HL-60 (cell line): Measurements from ENCODE around the gene SPRR2D.

Experiments used
- CTCF ChIP-seq: IDR thresholded peaks from one replicate; pipeline ENCODE4 v1.5.1; 2011; ENCODE audit warnings: low read length, control low read depth, inconsistent platforms; ENCODE audit not compliant: insufficient read depth
- GABPA ChIP-seq: IDR thresholded peaks from 2 replicates; pipeline ENCODE4 v1.6.1; 2012; ENCODE audit warnings: low read depth
- POLR2AphosphoS5 ChIP-seq: IDR thresholded peaks from 2 replicates; pipeline ENCODE4 v1.6.1; 2012; ENCODE audit warnings: low read depth
- TF ChIP-seq, protein P1 (sequence below): IDR thresholded peaks from 2 replicates; pipeline ENCODE4 v1.6.1; 2012; ENCODE audit warnings: low read depth; ENCODE audit not compliant: insufficient replicate concordance

- TF ChIP-seq CTCF, result no peak
- no peak for TF ChIP-seq POLR2AphosphoS5
- TF ChIP-seq, protein P1, sequence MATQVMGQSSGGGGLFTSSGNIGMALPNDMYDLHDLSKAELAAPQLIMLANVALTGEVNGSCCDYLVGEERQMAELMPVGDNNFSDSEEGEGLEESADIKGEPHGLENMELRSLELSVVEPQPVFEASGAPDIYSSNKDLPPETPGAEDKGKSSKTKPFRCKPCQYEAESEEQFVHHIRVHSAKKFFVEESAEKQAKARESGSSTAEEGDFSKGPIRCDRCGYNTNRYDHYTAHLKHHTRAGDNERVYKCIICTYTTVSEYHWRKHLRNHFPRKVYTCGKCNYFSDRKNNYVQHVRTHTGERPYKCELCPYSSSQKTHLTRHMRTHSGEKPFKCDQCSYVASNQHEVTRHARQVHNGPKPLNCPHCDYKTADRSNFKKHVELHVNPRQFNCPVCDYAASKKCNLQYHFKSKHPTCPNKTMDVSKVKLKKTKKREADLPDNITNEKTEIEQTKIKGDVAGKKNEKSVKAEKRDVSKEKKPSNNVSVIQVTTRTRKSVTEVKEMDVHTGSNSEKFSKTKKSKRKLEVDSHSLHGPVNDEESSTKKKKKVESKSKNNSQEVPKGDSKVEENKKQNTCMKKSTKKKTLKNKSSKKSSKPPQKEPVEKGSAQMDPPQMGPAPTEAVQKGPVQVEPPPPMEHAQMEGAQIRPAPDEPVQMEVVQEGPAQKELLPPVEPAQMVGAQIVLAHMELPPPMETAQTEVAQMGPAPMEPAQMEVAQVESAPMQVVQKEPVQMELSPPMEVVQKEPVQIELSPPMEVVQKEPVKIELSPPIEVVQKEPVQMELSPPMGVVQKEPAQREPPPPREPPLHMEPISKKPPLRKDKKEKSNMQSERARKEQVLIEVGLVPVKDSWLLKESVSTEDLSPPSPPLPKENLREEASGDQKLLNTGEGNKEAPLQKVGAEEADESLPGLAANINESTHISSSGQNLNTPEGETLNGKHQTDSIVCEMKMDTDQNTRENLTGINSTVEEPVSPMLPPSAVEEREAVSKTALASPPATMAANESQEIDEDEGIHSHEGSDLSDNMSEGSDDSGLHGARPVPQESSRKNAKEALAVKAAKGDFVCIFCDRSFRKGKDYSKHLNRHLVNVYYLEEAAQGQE, result no peak
- TF ChIP-seq GABPA, result no peak
These were observed 10.0 kb downstream of the SPRR2D start, which contains the start of gene SPRR1B for GRCh38 chr1:153030895-153031294.
